GM06990 (cell line): Measurements from ENCODE around the gene ROMO1.
"Not testable (repeated sequence)": the region's sequence is repeated elsewhere in the genome, so short reads cannot be mapped to it uniquely, and the experiment has no call there.

ENCODE experiments used
- DNase-seq: peaks from one replicate; pipeline ENCODE4 v3.0.0-alpha.2; 2011; ENCODE audit not compliant: insufficient read length; ENCODE audit errors: extremely low read depth
- H3K27me3 ChIP-seq: replicated peaks from 2 replicates; pipeline ENCODE4 v1.6.0; 2011; ENCODE audit warnings: low read length; ENCODE audit not compliant: control insufficient read depth, insufficient read depth
- H3K36me3 ChIP-seq: 2 replicates; pipeline ENCODE4 v1.5.1; 2011; ENCODE audit warnings: low read length; ENCODE audit not compliant: control insufficient read depth, insufficient read depth
- H3K4me3 ChIP-seq: replicated peaks from 2 replicates; pipeline ENCODE4 v1.5.1; 2011; ENCODE audit warnings: low read depth, mild to moderate bottlenecking, control low read depth, low read length
- CTCF ChIP-seq: IDR thresholded peaks from 2 replicates; pipeline ENCODE4 v1.5.1; 2011; ENCODE audit warnings: low read length, control low read depth, mild to moderate bottlenecking, inconsistent platforms; ENCODE audit not compliant: insufficient read depth, poor library complexity, severe bottlenecking

ROMO1 gene

GRCh38 chr20:35702824-35703695, 3.9 kb downstream of the ROMO1 start:
- H3K27me3 ChIP-seq: no peaks in the 10 kb centered on the region
- TF ChIP-seq CTCF: no peak
- H3K4me3 ChIP-seq: no peak overlapping the region
- H3K36me3 ChIP-seq: peaks cover 11% of the 10 kb centered on the region
- no peak for DNase-seq

- no peak for DNase-seq
- no peak overlapping the region for H3K4me3 ChIP-seq
- no peaks in the 10 kb centered on the region for H3K27me3 ChIP-seq
- TF ChIP-seq CTCF: no peak
- H3K36me3 ChIP-seq: peaks cover 14% of the 10 kb centered on the region
Measured at GRCh38 chr20:35704514-35705261, 5.5 kb downstream of the ROMO1 start.

- not testable (repeated sequence) for DNase-seq, H3K4me3 ChIP-seq, H3K27me3 ChIP-seq
- H3K36me3 ChIP-seq: peaks cover 14% of the 10 kb centered on the region
Measured at GRCh38 chr20:35705894-35706293, 6.7 kb downstream of the ROMO1 start.

- peaks cover 15% of the 10 kb centered on the region for H3K36me3 ChIP-seq
- not testable (repeated sequence) for DNase-seq, H3K27me3 ChIP-seq, H3K4me3 ChIP-seq
Measured at GRCh38 chr20:35706591-35707529, 7.7 kb downstream of the ROMO1 start.

GRCh38 chr20:35708502-35708901, 9.3 kb downstream of the ROMO1 start:
- no peak for TF ChIP-seq CTCF
- Histone ChIP-seq H3K27me3 (no peaks in the 10 kb centered on the region), H3K36me3 (peaks cover 19% of the 10 kb centered on the region), H3K4me3 (no peak overlapping the region)
- no peak for DNase-seq

- H3K36me3 ChIP-seq: peaks cover 22% of the 10 kb centered on the region
- no peaks in the 10 kb centered on the region for H3K27me3 ChIP-seq
- no peak overlapping the region for H3K4me3 ChIP-seq
- TF ChIP-seq CTCF: no peak
- DNase-seq: no peak
Measured at GRCh38 chr20:35709259-35709658, 10.1 kb downstream of the ROMO1 start.
